ENCODE measurements around the gene ORC6.

ORC6 gene

GRCh38 chr16:46701615-46702014, 12.2 kb downstream of the ORC6 start:
- DNase-seq = no peak

- no peak for DNase-seq
Observed at GRCh38 chr16:46702030-46702429, 12.6 kb downstream of the ORC6 start.

- no peak for DNase-seq
Observed at GRCh38 chr16:46706642-46707041, 17.2 kb downstream of the ORC6 start.

- no peak for DNase-seq
Observed at GRCh38 chr16:46709469-46710005, 20.1 kb downstream of the ORC6 start.

GRCh38 chr16:46711106-46712058, 21.9 kb downstream of the ORC6 start:
- no peak for DNase-seq

GRCh38 chr16:46712911-46713310, 23.5 kb downstream of the ORC6 start:
- DNase-seq = no peak

GRCh38 chr16:46713634-46714033, 24.2 kb downstream of the ORC6 start:
- no peak for DNase-seq

GRCh38 chr16:46714797-46715591, 25.5 kb downstream of the ORC6 start:
- DNase-seq = no peak

- DNase-seq = no peak
Observed at GRCh38 chr16:46715769-46716305, 26.4 kb downstream of the ORC6 start.

GRCh38 chr16:46717692-46718091, 28.2 kb downstream of the ORC6 start:
- DNase-seq = no peak

- no peak for DNase-seq
Observed at GRCh38 chr16:46718214-46718613, 28.8 kb downstream of the ORC6 start.

GRCh38 chr16:46719528-46719927, 30.1 kb downstream of the ORC6 start:
- DNase-seq = no peak

- no peak for DNase-seq
Observed at GRCh38 chr16:46720619-46721018, 31.2 kb downstream of the ORC6 start.

- DNase-seq = no peak
Observed at GRCh38 chr16:46721885-46722284, 32.4 kb downstream of the ORC6 start.

- no peak for DNase-seq
Observed at GRCh38 chr16:46727184-46727583, 37.7 kb downstream of the ORC6 start.

GRCh38 chr16:46727630-46728029, 38.2 kb downstream of the ORC6 start:
- no peak for DNase-seq

GRCh38 chr16:46728806-46729205, 39.3 kb downstream of the ORC6 start:
- DNase-seq = no peak

- DNase-seq = no peak
Observed at GRCh38 chr16:46729326-46729995, 40.0 kb downstream of the ORC6 start.

- no peak for DNase-seq
Observed at GRCh38 chr16:46730126-46730525, 40.7 kb downstream of the ORC6 start.

GRCh38 chr16:46730801-46731690, 41.6 kb downstream of the ORC6 start:
- no peak for DNase-seq

- no peak for DNase-seq
Observed at GRCh38 chr16:46731691-46732555, 42.5 kb downstream of the ORC6 start.

Data from left hindlimb (tissue), 1 donor.